Measurements from ENCODE around the gene FAIM. TPM values are rescaled to one million over a fixed set of nuclear protein-coding genes. Genes with fewer than 3 reads are reported as not detected.
"Not testable (repeated sequence)": the region's sequence is repeated elsewhere in the genome, so short reads cannot be mapped to it uniquely, and the experiment has no call there.

The FAIM gene
- total RNA-seq, 2 donors from 2014 or later: 6.8 to 9.6 TPM

DNA sequence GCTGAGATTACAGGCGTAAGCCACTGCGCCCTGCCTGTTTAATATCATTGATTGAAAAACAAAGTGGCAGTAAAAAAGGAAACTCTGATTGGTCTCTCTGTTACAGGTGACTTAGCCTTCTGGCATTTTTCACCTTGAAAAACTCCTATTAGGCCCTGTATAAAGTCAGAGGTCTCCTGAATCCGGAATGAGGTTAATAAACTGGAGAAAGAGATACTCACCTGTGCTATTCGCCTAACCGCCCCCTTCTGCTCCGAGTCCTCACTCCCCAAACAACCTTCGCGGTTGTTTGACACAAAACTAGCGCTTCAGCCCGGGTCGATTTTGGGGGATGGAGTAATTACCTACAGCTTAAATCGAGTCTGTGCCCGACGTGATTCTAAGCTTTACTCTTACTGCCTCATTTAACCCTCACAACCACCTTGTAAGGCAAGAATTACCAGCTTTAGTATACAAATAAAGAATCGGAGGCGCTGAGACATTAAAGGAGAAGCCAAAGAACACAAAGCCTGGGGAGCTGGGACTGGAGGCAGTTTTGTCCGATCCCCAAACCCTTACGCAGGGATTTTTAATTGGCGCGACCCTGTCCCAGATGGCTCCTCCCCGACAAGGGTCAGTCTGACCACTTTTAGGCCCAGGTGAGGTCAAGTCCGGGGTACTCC lies 15.0 kb upstream of the FAIM start:
- ATAC-seq (no peak), DNase-seq (ENCODE audit: low spot score) (no peak)
- Mint-ChIP-seq H3K36me3 (no peaks in the 10 kb centered on the region), H3K9me3 (no peaks in the 10 kb centered on the region), H3K4me1 (ENCODE audit: low read depth in 2 of 2) (peaks cover 7% of the 10 kb centered on the region in 2 donors), H3K27me3 (no peaks in the 10 kb centered on the region), H3K4me3 (peak overlapping the region; percentile 91), H3K27ac (peak overlapping the region; percentile 71 to 91)

DNA sequence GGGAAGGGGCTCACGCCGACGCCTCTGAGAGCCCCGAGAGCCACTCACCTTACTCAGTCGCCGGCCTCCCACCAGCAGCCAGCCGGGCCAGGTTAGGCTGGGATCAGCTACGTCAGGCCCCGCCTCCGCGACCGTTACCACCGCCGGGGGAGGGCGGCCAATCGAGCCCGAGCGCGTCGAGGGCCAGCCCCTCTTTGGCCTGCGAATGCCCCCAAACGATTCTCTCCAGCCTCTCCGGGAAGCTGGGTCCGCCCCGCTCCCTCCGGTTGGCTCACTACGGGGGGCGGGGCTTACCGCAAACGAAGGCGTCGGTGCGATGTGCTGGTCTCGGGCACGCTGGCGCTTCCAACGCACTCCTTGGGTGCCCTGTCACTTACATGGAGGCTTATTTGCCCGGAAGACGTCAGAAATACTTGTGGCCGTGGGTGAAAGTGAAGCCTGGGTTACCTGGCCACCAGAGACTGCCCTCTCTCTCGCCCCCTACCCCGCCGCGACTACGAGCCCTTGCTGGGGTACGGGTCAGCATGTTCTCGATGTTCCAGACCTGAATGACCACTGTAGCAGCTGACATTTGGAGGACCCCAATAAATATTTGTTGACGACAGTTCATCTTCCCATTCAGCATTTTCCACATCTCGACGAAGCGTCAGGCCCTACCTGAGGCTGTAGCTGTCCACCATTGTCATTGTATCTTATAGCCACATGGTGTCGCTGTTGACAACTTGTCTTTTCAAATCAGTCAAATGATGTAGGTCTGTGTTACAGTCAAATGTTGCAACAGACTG lies 14.2 kb upstream of the FAIM start, which contains the start of gene CEP70:
Gene CEP70 (minus strand): TSS at position 111 of the 785 bp plus-strand sequence. CDS start 21,333 bp downstream, outside the sequence.
- H3K4me1 Mint-ChIP-seq (ENCODE audit: low read depth in 2 of 2): peaks cover 7% of the 10 kb centered on the region in 2 donors
- H3K27ac Mint-ChIP-seq: peak within 1 kb of the TSS; percentile 71 to 91
- peak within 1 kb of the TSS; percentile 91 for H3K4me3 Mint-ChIP-seq
- no peaks in the 10 kb centered on the region for H3K27me3 Mint-ChIP-seq
- DNase-seq (ENCODE audit: low spot score): peak; percentile 95
- H3K36me3 Mint-ChIP-seq: no peaks in the 10 kb centered on the region
- ATAC-seq: peak; percentile 98
- no peaks in the 10 kb centered on the region for H3K9me3 Mint-ChIP-seq

DNA sequence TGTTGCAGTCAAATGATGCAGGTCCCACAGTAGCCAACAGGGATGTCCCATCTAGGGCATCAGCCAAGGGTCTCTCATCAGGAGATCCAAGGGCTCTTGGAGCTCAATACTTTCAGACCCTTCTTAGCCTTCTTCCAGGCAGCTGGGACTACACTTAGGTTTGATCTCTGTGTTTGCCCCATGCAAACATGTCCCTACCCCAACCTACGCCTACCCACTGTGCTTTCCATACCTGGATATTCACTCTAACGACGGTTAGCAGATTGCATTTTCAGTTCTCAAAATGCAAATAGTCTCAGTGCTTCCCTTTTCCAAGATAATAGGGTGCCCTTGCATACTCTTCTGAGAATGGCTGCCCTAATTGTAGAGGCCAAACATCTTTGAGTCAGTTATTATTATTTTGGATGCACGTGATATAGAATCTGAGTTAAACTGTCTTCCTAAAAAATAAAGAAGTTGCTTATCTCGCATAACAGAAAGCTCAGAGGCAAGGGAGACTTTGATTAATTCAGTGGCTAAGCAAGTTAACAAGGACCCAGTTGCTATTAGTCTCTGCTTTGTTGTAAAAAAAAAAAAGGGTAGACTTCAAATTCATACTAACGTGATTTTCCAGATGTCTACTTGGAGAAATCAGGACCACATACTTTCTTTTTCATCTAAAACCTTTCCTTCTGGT lies 13.5 kb upstream of the FAIM start:
- peaks cover 7% of the 10 kb centered on the region in 2 donors for H3K4me1 Mint-ChIP-seq (ENCODE audit: low read depth in 2 of 2)
- peaks cover 0 to under 1% of the 10 kb centered on the region in 2 donors for H3K27me3 Mint-ChIP-seq
- H3K36me3 Mint-ChIP-seq: no peaks in the 10 kb centered on the region

DNA sequence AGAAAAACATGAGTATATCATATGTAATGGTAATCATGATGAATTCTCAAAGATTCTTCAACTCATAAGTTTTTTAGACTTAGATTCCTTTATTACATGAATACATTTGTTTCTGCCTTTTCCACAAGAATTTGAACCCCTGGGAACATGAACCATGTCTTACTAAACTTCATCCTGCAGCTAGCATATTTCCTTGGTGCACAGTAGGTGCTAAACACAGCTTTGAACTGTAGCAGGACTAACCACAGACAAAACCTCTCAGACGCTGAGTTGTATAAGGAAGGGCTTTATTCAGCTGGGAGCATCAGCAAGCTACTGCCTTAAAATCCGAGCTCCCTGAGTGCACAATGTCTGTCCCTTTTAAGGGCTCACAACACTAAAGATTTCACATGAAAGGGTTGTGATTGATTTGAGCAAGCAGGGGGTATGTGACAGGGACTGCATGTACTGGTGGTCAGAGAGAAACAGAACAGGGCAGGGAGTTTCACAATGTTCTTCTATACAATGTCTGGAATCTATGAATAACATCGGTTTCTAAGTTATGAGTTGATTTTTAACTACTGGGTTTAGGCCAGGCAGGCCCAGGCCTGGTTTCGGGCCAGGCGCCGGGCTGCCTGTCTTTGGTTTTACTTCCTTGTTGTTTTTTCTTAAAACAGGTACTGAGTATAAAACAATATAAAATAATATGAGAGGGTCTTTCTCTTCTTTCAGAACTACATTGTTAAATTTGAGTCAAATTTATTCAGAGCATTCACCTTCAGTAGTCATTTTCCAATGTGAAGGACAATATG lies 11.2 kb upstream of the FAIM start:
- not testable (repeated sequence) for H3K27ac Mint-ChIP-seq; H3K9me3 Mint-ChIP-seq; H3K36me3 Mint-ChIP-seq; ATAC-seq; H3K4me1 Mint-ChIP-seq (ENCODE audit: low read depth in 2 of 2); DNase-seq (ENCODE audit: low spot score); H3K4me3 Mint-ChIP-seq; H3K27me3 Mint-ChIP-seq

More for the DNA sequence above, 13.5 kb upstream of the FAIM start:
- H3K27ac Mint-ChIP-seq: peak overlapping the region; percentile 71 to 91
- peak overlapping the region; percentile 91 for H3K4me3 Mint-ChIP-seq
- no peaks in the 10 kb centered on the region for H3K9me3 Mint-ChIP-seq
- DNase-seq (ENCODE audit: low spot score) (no peak), ATAC-seq (no peak)

DNA sequence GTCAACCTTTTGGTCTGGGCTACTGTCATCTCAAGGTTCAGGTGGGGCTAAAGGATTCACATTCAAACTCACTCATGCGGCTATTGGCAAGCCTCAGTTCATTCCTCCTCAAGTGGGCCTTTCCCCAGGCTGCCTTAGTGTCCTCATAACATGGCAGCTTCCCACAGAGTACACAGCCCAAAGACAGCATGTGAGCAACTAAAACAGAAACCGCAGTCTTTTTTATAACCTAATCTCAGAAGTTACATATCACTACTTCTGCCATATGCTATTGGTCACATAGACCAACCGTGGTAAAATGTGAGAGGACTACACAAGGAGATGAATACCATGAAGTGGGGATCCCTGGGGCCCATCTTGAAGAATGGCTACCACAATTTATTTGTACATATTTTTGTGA lies 10.0 kb upstream of the FAIM start:
- no peak for ATAC-seq

DNA sequence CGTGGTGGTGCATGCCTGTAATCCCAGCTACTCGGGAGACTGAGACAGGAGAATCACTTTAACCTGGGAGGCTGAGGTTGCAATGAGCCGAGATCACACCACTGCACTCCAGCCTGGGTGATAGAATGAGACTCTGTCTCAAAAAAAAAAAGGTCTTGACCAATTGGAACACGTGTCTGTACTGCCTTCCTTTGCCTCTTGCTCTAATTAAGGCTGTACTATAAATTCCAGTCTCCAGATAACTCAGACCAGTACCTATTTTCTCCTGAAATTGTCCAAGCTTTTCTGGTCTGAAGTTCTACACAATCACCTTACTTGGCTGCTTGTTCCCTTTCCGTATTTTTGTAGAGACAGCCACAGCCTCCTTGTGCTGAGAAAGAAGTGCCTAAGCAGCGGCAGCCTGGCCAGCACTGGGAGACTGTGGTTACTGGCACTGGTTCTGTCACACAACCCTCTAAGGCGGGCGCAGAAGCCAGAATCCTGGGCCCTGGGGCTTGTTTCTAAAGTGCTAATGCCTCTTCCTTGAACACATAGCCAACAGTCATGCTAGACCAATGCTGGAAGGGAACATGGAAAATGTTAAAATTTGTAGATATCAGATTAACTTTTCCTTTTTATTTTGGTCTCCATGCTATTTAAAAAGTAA lies 8.3 kb upstream of the FAIM start:
- Mint-ChIP-seq H3K9me3 (no peaks in the 10 kb centered on the region), H3K4me3 (no peak overlapping the region), H3K36me3 (no peaks in the 10 kb centered on the region), H3K27me3 (peaks cover 0 to 3% of the 10 kb centered on the region in 2 donors), H3K4me1 (ENCODE audit: low read depth in 2 of 2) (no peaks in the 10 kb centered on the region), H3K27ac (no peak overlapping the region)
- ATAC-seq (no peak), DNase-seq (ENCODE audit: low spot score) (no peak)

More for the DNA sequence above, 10.0 kb upstream of the FAIM start:
- Mint-ChIP-seq H3K9me3 (no peaks in the 10 kb centered on the region), H3K27ac (no peak overlapping the region), H3K27me3 (peaks cover 0 to 3% of the 10 kb centered on the region in 2 donors), H3K4me1 (ENCODE audit: low read depth in 2 of 2) (peaks cover 7% of the 10 kb centered on the region in 2 donors), H3K36me3 (no peaks in the 10 kb centered on the region), H3K4me3 (no peak overlapping the region)
- no peak for DNase-seq (ENCODE audit: low spot score)

DNA sequence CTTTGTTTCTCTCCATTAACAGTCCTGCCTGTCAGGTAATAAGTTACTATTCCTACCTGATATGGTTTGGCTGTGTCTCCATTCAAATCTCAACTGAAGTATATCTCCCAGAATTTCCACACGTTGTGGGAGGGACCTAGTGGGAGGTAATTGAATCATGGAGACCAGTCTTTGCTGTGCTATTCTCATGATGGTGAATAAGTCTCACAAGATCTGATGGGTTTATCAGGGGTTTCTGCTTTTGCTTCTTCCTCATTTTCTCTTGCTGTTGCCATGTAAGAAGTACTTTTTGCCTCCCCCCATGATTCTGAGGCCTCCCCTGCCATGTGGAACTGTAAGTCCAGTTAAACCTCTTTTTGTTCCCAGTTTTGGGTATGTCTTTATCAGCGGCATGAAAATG lies 6.9 kb upstream of the FAIM start:
- H3K9me3 Mint-ChIP-seq; H3K27ac Mint-ChIP-seq; H3K4me1 Mint-ChIP-seq (ENCODE audit: low read depth in 2 of 2); H3K4me3 Mint-ChIP-seq; H3K36me3 Mint-ChIP-seq; ATAC-seq; H3K27me3 Mint-ChIP-seq; DNase-seq (ENCODE audit: low spot score): not testable (repeated sequence)

DNA sequence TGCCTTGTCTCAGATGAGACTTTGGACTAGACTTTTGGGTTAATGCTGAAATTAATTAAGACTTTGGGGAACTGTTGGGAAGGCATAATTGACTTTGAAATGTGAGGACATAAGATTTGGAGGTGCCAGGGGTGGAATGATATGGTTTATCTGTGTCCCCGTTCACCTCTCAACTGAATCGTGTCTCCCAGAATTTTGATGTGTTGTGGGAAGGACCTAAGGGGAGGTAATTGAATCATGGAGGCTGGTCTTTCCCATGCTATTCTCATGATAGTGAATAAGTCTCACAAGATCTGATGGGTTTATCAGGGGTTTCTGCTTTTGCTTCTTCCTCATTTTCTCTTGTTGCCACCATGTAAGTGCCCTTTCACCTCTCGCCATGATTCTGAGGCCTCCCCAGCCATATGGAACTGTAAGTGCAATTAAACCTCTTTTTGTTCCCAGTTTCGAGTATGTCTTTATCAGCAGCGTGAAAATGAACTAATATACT lies 4.4 kb upstream of the FAIM start:
- not testable (repeated sequence) for H3K9me3 Mint-ChIP-seq; H3K27me3 Mint-ChIP-seq; H3K4me1 Mint-ChIP-seq (ENCODE audit: low read depth in 2 of 2); H3K36me3 Mint-ChIP-seq; DNase-seq (ENCODE audit: low spot score); H3K4me3 Mint-ChIP-seq; H3K27ac Mint-ChIP-seq; ATAC-seq

DNA sequence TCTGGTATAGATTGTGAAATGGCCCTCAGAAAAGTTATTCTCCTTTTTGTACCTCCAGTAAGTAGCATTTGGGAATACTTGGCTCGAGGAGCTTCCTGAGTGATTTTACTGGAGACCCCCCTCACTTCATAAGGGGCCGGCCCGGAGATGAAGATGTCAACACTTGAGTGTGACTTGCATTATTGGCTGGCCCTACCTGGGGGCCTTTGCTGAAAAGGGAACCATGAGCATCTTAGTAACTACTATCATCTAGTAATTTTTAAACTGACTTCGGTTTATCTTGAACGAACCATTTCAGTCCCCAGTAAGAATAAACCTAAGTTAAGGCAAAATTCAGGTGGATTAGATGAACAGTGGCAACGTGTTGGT lies 1.3 kb downstream of the FAIM start:
- Mint-ChIP-seq H3K27ac (peak overlapping the region; percentile 80 to 96), H3K9me3 (no peaks in the 10 kb centered on the region), H3K4me3 (peak overlapping the region; percentile 88), H3K27me3 (no peaks in the 10 kb centered on the region), H3K36me3 (peaks cover 6% of the 10 kb centered on the region), H3K4me1 (ENCODE audit: low read depth in 2 of 2) (peaks cover 9 to 16% of the 10 kb centered on the region in 2 donors)
- no peak for DNase-seq (ENCODE audit: low spot score)
- no peak for ATAC-seq

DNA sequence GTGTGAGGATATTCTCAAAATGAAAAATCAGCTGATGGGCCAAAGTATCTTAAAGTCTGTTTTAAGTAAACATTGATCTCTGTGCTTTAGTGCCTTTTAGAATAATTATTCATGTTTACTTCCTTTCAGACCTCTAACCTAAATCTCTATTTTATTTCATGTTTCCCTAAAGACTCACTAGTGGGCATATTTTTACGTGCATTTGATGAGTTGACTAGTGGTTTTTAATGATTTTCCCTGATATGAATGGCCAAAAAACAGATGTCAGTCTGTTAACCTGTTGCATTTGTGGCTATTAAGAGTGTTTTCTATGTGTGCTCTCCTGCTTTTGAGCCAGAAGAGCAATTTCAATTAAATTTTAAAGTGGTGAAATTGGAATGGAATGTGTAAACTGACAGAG lies 6.9 kb downstream of the FAIM start:
- H3K4me3 Mint-ChIP-seq: no peak overlapping the region
- no peaks in the 10 kb centered on the region for H3K4me1 Mint-ChIP-seq (ENCODE audit: low read depth in 2 of 2)
- DNase-seq (ENCODE audit: low spot score) (no peak), ATAC-seq (no peak)
- H3K36me3 Mint-ChIP-seq: no peaks in the 10 kb centered on the region
- no peak overlapping the region for H3K27ac Mint-ChIP-seq
- H3K27me3 Mint-ChIP-seq: no peaks in the 10 kb centered on the region
- H3K9me3 Mint-ChIP-seq: no peaks in the 10 kb centered on the region

DNA sequence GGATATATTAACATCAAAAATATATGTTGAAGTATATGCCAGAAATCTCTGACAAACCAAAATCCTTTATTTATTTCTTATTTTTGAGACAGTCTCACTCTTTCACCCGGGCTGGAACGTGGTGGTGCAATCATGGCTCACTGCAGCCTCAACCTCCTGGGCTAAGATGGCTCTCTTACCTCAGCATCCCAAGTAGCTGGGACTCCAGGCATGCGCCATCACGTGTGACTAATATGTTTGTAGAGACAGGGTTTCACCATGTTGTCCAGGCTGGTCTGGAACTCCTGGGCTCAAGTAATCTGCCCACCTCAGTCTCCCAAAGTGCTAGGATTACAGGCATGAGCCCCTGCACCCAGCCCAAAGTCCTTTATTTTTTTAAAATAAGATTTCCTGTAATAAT lies 11.9 kb downstream of the FAIM start:
- H3K9me3 Mint-ChIP-seq: no peaks in the 10 kb centered on the region
- no peaks in the 10 kb centered on the region for H3K36me3 Mint-ChIP-seq
- DNase-seq (ENCODE audit: low spot score) (no peak), ATAC-seq (no peak)
- H3K4me1 Mint-ChIP-seq (ENCODE audit: low read depth in 2 of 2): no peaks in the 10 kb centered on the region
- no peaks in the 10 kb centered on the region for H3K27me3 Mint-ChIP-seq
- no peak overlapping the region for H3K27ac Mint-ChIP-seq
- no peak overlapping the region for H3K4me3 Mint-ChIP-seq

DNA sequence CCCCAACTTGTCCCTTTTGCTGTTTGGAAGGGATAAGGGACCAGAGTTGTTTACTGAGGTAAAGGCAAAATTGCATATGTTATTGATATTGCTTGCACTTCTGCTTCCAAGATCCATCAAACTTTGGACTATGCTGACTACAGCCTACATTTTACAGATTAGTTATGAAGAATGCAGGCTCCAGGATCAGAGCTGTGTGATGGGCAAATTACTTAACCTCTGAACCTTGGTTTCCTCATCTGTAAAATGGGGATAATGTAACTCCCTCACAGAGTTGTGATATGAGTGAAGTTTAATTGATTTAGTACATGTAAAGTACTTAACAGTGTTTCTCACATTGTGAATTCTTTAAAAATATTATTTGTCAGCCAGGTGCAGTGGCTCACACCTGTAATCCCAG lies 15.9 kb downstream of the FAIM start:
- ATAC-seq (no peak), DNase-seq (ENCODE audit: low spot score) (no peak)
- H3K9me3 Mint-ChIP-seq: no peaks in the 10 kb centered on the region
- no peaks in the 10 kb centered on the region for H3K27me3 Mint-ChIP-seq
- H3K36me3 Mint-ChIP-seq: peaks cover 3% of the 10 kb centered on the region
- no peak overlapping the region for H3K27ac Mint-ChIP-seq
- no peaks in the 10 kb centered on the region for H3K4me1 Mint-ChIP-seq (ENCODE audit: low read depth in 2 of 2)
- no peak overlapping the region for H3K4me3 Mint-ChIP-seq

Measured in natural killer cell treated with Interleukin-12 subunit alpha and Interleukin-12 subunit beta and Interleukin-15 and Interleukin-18, amount 100 ng/mL, for 72 hours (primary cell).